DND-41 (cell line): Measurements from ENCODE around the gene RFTN1.

Experiments used
- ATAC-seq: fragments of 200-7000 bp; cut with Tn5 transposase; 3 replicates; pipeline ENCODE4 v1.9.1; 2021; ENCODE audit warnings: low read depth; ENCODE audit not compliant: insufficient read depth
- DNase-seq: peaks from one replicate; pipeline ENCODE4 v3.0.0-alpha.2; 2020
- H2AFZ ChIP-seq: 2 replicates; pipeline ENCODE4 v1.6.0; 2012; ENCODE audit warnings: low read depth, low read length
- H3K27ac ChIP-seq: 2 replicates; pipeline ENCODE4 v1.5.1; 2012; ENCODE audit warnings: low read length, inconsistent platforms
- H3K27me3 ChIP-seq: fragments of 200-600 bp; sonication (generic); 2 replicates; pipeline ENCODE4 v1.6.0; 2012; ENCODE audit warnings: low read length, mild to moderate bottlenecking, inconsistent platforms; ENCODE audit not compliant: insufficient read depth, poor library complexity
- H3K36me3 ChIP-seq: 2 replicates; pipeline ENCODE4 v1.5.1; 2012; ENCODE audit warnings: low read length, inconsistent platforms; ENCODE audit not compliant: insufficient read depth
- H3K4me1 ChIP-seq: 2 replicates; pipeline ENCODE4 v1.5.1; 2012; ENCODE audit warnings: mild to moderate bottlenecking, low read length; ENCODE audit not compliant: insufficient read depth
- H3K4me2 ChIP-seq: 2 replicates; pipeline ENCODE4 v1.6.0; 2012; ENCODE audit warnings: mild to moderate bottlenecking, moderate library complexity, low read length, inconsistent platforms; ENCODE audit not compliant: insufficient read depth
- H3K4me3 ChIP-seq, 2 experiments: fragments of 200-600 bp in 1 of 2; shearing (Covaris generic) in 1 of 2; 2 replicates each; pipeline ENCODE4 v1.5.1; 2012 to 2016; ENCODE audit warnings: inconsistent platforms in 2 of 2, low read length in 2 of 2, mild to moderate bottlenecking in 2 of 2, low read depth in 1 of 2, moderate library complexity in 1 of 2
- H3K79me2 ChIP-seq: 2 replicates; pipeline ENCODE4 v1.6.0; 2012; ENCODE audit warnings: low read length, inconsistent platforms; ENCODE audit not compliant: insufficient read depth
- H3K9ac ChIP-seq: 2 replicates; pipeline ENCODE4 v1.6.0; 2012; ENCODE audit warnings: low read depth, mild to moderate bottlenecking, inconsistent platforms, low read length, moderate library complexity
- H3K9me3 ChIP-seq: 2 replicates; pipeline ENCODE4 v1.5.1; 2012; ENCODE audit warnings: low read length, moderate library complexity, mild to moderate bottlenecking, inconsistent platforms; ENCODE audit not compliant: insufficient read depth, severe bottlenecking
- H4K20me1 ChIP-seq: 2 replicates; pipeline ENCODE4 v1.6.0; 2012; ENCODE audit warnings: low read length; ENCODE audit not compliant: insufficient read depth
- EZH2 ChIP-seq: IDR thresholded peaks from 3 replicates; pipeline ENCODE4 v1.6.1; 2012; ENCODE audit warnings: borderline replicate concordance, low read depth, mild to moderate bottlenecking, moderate library complexity, low read length, inconsistent platforms; ENCODE audit not compliant: severe bottlenecking
- TF ChIP-seq, protein P1 (sequence below): IDR thresholded peaks from 2 replicates; pipeline ENCODE4 v1.5.1; 2012; ENCODE audit warnings: borderline replicate concordance, low read length, moderate library complexity, mild to moderate bottlenecking; ENCODE audit not compliant: poor library complexity, severe bottlenecking; ENCODE audit errors: extremely low read depth

The RFTN1 gene

DNA sequence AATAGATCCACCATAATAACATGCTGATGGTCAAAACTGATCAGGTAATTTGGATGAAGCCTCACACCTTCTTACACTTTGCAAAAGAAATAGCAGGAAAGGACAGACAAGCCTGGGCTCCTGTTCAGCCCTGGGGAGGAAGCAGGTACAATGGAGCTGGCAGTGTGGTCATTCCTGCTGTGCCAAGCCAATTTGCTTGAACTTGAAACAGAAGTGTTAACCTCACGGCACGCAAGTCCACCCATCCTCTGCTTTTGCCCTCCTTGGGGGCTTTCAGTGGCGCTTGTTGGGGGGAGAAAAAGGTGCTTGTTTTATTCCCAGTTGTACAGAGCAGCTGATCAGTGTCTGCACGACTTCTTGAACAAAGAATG lies 36.8 kb upstream of the RFTN1 start:
- ATAC-seq (peak; percentile 13; the same call in 1 of the 3 replicates), DNase-seq (peak; percentile 23)
- Histone ChIP-seq H3K27me3 (no peaks in the 10 kb centered on the region), H3K4me1 (peaks cover 14% of the 10 kb centered on the region), H3K9me3 (no peaks in the 10 kb centered on the region), H3K27ac (peak overlapping the region; percentile 82), H3K4me2 (peak overlapping the region; percentile 33), H3K4me3 (no peak overlapping the region), H4K20me1 (no peaks in the 10 kb centered on the region), H3K79me2 (no peaks in the 10 kb centered on the region), H3K9ac (peak overlapping the region; percentile 37), H2AFZ (peak overlapping the region; percentile 75), H3K36me3 (no peaks in the 10 kb centered on the region)
- TF ChIP-seq EZH2 = no peak
- TF ChIP-seq, protein P1, sequence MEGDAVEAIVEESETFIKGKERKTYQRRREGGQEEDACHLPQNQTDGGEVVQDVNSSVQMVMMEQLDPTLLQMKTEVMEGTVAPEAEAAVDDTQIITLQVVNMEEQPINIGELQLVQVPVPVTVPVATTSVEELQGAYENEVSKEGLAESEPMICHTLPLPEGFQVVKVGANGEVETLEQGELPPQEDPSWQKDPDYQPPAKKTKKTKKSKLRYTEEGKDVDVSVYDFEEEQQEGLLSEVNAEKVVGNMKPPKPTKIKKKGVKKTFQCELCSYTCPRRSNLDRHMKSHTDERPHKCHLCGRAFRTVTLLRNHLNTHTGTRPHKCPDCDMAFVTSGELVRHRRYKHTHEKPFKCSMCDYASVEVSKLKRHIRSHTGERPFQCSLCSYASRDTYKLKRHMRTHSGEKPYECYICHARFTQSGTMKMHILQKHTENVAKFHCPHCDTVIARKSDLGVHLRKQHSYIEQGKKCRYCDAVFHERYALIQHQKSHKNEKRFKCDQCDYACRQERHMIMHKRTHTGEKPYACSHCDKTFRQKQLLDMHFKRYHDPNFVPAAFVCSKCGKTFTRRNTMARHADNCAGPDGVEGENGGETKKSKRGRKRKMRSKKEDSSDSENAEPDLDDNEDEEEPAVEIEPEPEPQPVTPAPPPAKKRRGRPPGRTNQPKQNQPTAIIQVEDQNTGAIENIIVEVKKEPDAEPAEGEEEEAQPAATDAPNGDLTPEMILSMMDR = no peak

DNA sequence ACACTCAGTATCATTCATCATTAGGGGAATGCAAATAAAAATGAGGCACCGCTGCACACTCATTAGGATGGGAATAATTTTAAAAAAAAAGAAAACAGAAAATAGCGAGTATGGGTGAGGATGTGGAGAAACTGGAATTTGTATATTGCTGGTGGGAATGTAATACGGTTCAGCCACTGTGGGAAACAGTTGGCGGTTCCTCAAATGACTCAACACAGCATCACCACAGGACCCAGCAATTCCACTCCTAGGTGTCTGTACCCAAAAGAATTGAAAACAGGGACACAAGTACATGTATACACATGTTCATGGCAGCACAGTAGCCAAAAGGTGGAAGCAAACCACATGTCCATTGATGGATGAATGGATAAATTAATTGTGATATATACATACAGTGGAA lies 35.2 kb upstream of the RFTN1 start:
- DNase-seq = no peak
- ATAC-seq = no peak
- no peak overlapping the region for H3K4me2 ChIP-seq

DNA sequence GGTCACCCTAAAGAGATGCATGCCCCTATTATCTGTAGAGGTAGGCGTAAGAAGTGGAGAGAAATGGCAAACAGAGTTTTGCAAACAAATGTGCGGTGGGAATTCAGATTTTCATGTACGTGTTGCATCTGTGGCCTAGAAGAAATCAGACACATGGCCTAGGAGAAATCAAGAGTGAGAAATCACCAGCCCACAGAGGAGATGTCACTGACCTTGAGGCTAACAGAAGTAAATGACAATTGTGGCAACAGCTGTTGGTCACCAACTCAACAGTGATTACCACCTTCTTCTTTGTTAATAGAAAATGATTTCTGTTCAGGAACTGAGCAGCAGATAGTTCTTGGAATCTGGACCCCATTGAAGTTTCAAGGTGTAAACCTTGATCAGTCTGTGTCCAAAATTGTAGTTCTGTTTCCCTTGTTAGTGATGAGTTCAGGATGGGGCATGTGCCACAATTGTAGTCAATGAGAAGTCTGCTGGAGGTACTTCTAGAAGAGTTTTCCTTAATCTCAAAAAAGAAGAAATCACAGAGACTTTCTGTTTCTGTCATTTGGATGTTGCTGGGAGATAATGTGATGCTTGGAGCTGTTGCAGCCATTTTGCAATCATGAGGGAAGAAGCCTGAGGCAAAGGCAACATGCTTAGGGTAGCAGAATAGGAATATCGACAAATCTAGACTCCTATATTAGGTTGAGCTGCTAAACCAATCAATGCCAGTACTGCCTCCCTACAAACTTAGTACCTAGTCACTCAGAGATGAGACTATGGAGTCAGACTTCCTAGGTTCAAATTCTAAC lies 34.3 kb upstream of the RFTN1 start:
- Histone ChIP-seq H3K9ac (no peak overlapping the region), H3K9me3 (no peaks in the 10 kb centered on the region), H2AFZ (no peak overlapping the region), H4K20me1 (no peaks in the 10 kb centered on the region), H3K4me3 (no peak overlapping the region), H3K27me3 (no peaks in the 10 kb centered on the region), H3K4me1 (peaks cover 14% of the 10 kb centered on the region), H3K36me3 (no peaks in the 10 kb centered on the region), H3K79me2 (no peaks in the 10 kb centered on the region), H3K4me2 (no peak overlapping the region), H3K27ac (no peak overlapping the region)
- ATAC-seq = no peak
- TF ChIP-seq, protein P1 = no peak
- TF ChIP-seq EZH2 = no peak
- DNase-seq = no peak

More for the DNA sequence above, 35.2 kb upstream of the RFTN1 start:
- no peaks in the 10 kb centered on the region for H3K27me3 ChIP-seq
- H3K9me3 ChIP-seq = no peaks in the 10 kb centered on the region
- H3K79me2 ChIP-seq = no peaks in the 10 kb centered on the region
- H2AFZ ChIP-seq = no peak overlapping the region
- H3K9ac ChIP-seq = no peak overlapping the region
- H3K27ac ChIP-seq = no peak overlapping the region
- no peaks in the 10 kb centered on the region for H3K36me3 ChIP-seq
- H3K4me3 ChIP-seq = no peak overlapping the region
- no peaks in the 10 kb centered on the region for H4K20me1 ChIP-seq
- TF ChIP-seq, protein P1 = no peak
- TF ChIP-seq EZH2 = no peak
- H3K4me1 ChIP-seq = peaks cover 14% of the 10 kb centered on the region
